Right atrium auricular region (tissue), 2 donors: Measurements from ENCODE around the gene MESD. TPM values are rescaled to one million over a fixed set of nuclear protein-coding genes. Genes with fewer than 3 reads are reported as not detected.

Experiments
- DNase-seq: peaks from one replicate; pipeline ENCODE4 v3.0.0-alpha.2; 2019; ENCODE audit warnings: low spot score
- H3K27ac ChIP-seq, 2 donors: fragments of 200-600 bp; sonication (generic); 1 replicate in 1 of 2; 2 replicates in 1 of 2; pipeline ENCODE4 v1.5.1; 2016 to 2019
- H3K27me3 ChIP-seq, 2 donors: fragments of 200-600 bp; sonication (generic); one replicate each; pipeline versions ENCODE4 v1.5.1 to v1.6.0; 2017 to 2019
- H3K36me3 ChIP-seq: fragments of 200-600 bp; sonication (generic); one replicate; pipeline ENCODE4 v1.5.1; 2016
- H3K4me1 ChIP-seq, 2 donors: fragments of 200-600 bp; sonication (generic); one replicate each; pipeline versions ENCODE4 v1.5.1 to v1.6.0; 2017 to 2019
- H3K4me3 ChIP-seq, 2 donors: fragments of 200-600 bp; sonication (generic); 1 replicate in 1 of 2; 2 replicates in 1 of 2; pipeline ENCODE4 v1.5.1; 2017 to 2019; ENCODE audit warnings: mild to moderate bottlenecking in 1 of 2, moderate library complexity in 1 of 2
- H3K9me3 ChIP-seq, 2 donors: fragments of 200-600 bp; sonication (generic); one replicate each; pipeline ENCODE4 v1.5.1; 2019
- total RNA-seq, 2 donors: library from RNA; depleted of rRNA; stranded (reverse); fragments of >200 nt; gene quantifications; one replicate each; pipeline ENCODE4 v1.1.0, GENCODE V29; 2016
- TF ChIP-seq, protein P1 (sequence below), 2 donors: fragments of 200-600 bp; sonication (generic); IDR thresholded peaks; one replicate each; pipeline ENCODE4 v1.5.1; 2019; ENCODE audit warnings: antibody characterized with exemption in 2 of 2

Gene MESD
- total RNA-seq, 2 donors from 2014 or later = 11.3 to 14.5 TPM

GRCh38 chr15:80931191-80931590 lies 58.4 kb downstream of the MESD start:
- Histone ChIP-seq H3K27me3 (no peaks in the 10 kb centered on the region), H3K4me3 (no peak overlapping the region), H3K36me3 (no peaks in the 10 kb centered on the region), H3K9me3 (no peaks in the 10 kb centered on the region), H3K4me1 (peaks cover 0 to 3% of the 10 kb centered on the region in 2 donors), H3K27ac (no peak overlapping the region)
- no peak for DNase-seq
- TF ChIP-seq, protein P1, sequence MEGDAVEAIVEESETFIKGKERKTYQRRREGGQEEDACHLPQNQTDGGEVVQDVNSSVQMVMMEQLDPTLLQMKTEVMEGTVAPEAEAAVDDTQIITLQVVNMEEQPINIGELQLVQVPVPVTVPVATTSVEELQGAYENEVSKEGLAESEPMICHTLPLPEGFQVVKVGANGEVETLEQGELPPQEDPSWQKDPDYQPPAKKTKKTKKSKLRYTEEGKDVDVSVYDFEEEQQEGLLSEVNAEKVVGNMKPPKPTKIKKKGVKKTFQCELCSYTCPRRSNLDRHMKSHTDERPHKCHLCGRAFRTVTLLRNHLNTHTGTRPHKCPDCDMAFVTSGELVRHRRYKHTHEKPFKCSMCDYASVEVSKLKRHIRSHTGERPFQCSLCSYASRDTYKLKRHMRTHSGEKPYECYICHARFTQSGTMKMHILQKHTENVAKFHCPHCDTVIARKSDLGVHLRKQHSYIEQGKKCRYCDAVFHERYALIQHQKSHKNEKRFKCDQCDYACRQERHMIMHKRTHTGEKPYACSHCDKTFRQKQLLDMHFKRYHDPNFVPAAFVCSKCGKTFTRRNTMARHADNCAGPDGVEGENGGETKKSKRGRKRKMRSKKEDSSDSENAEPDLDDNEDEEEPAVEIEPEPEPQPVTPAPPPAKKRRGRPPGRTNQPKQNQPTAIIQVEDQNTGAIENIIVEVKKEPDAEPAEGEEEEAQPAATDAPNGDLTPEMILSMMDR (IDR thresholded peaks at IDR 0.05) = no peak

- Histone ChIP-seq H3K27ac (no peak overlapping the region), H3K36me3 (no peaks in the 10 kb centered on the region), H3K9me3 (no peaks in the 10 kb centered on the region), H3K4me1 (peaks cover 0 to 3% of the 10 kb centered on the region in 2 donors), H3K27me3 (no peaks in the 10 kb centered on the region), H3K4me3 (no peak overlapping the region)
- TF ChIP-seq, protein P1 (IDR thresholded peaks at IDR 0.05) = no peak
- DNase-seq = no peak
Observed at GRCh38 chr15:80929689-80930088, 59.9 kb downstream of the MESD start.

DNA sequence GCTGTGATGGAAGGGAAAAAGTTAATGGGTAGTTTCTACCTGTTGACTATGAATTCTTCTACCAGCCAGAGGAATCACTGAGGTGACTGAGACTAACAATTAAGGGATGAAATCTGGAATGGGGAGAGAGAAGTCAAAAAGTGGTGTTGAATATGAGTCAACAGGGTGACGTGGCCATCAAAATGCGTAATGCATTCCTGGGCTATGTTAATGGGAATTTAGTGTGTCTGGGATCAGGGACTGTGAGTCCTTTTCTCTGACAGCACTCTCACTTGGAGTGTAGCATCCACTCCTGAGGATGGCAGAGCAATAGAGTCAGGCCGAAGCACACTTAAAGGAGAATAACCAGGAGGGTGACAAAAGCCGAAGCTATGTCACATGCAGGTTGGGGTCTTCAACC lies 60.4 kb downstream of the MESD start:
- no peak overlapping the region for H3K27ac ChIP-seq
- DNase-seq = no peak
- no peaks in the 10 kb centered on the region for H3K9me3 ChIP-seq
- H3K4me1 ChIP-seq = peaks cover 0 to 3% of the 10 kb centered on the region in 2 donors
- no peaks in the 10 kb centered on the region for H3K27me3 ChIP-seq
- TF ChIP-seq, protein P1 (IDR thresholded peaks at IDR 0.05) = no peak
- no peaks in the 10 kb centered on the region for H3K36me3 ChIP-seq
- no peak overlapping the region for H3K4me3 ChIP-seq

DNA sequence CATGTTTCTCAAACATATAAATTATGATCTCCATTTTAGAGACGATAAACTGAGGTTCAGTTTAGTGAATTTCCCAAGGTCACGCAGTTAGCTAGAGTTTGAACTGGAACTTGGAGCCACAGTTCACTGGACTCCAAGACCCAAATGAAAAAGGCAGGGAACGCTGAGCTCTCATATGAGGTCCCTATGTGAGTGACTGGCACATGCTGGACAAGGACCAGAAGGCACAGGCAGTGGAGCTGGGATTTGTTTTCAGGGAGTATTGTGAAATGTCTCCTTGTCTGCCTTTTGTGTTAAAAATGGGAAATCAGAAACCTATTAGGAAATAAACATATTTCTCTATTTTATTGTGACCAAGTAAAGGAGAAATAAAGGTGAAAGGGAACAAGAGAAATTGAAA lies 63.5 kb downstream of the MESD start:
- TF ChIP-seq, protein P1 (IDR thresholded peaks at IDR 0.05) = no peak
- Histone ChIP-seq H3K27me3 (no peaks in the 10 kb centered on the region), H3K4me3 (no peak overlapping the region), H3K27ac (no peak overlapping the region), H3K9me3 (no peaks in the 10 kb centered on the region), H3K36me3 (no peaks in the 10 kb centered on the region), H3K4me1 (no peaks in the 10 kb centered on the region)
- DNase-seq = no peak

GRCh38 chr15:80925597-80926059 lies 64.0 kb downstream of the MESD start:
- no peaks in the 10 kb centered on the region for H3K36me3 ChIP-seq
- H3K27ac ChIP-seq = no peak overlapping the region
- H3K4me1 ChIP-seq = no peaks in the 10 kb centered on the region
- TF ChIP-seq, protein P1 (IDR thresholded peaks at IDR 0.05) = no peak
- no peaks in the 10 kb centered on the region for H3K27me3 ChIP-seq
- no peak for DNase-seq
- H3K9me3 ChIP-seq = no peaks in the 10 kb centered on the region
- no peak overlapping the region for H3K4me3 ChIP-seq

DNA sequence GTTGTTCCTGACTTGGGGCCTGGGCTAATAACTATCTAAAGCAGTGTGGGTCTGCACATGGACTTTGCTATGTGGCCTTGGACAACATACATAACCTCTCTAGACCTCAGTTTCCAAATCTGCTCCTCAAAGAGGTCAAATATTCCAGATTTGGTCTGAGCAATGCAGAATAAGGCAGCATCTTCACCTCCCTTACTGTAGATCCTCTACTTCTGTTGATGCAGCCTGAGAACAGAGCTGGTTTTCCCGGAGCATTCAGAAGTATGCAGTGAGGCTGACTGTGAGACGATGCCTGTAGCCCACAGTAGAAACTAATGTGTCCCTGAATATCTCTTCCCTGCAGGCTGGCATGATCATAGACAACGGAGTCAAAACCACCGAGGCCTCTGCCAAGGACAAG lies 65.3 kb downstream of the MESD start:
- H3K27ac ChIP-seq = no peak overlapping the region
- no peak overlapping the region for H3K4me3 ChIP-seq
- no peaks in the 10 kb centered on the region for H3K9me3 ChIP-seq
- H3K4me1 ChIP-seq = no peaks in the 10 kb centered on the region
- no peak for DNase-seq
- TF ChIP-seq, protein P1 (IDR thresholded peaks at IDR 0.05) = no peak
- no peaks in the 10 kb centered on the region for H3K27me3 ChIP-seq
- no peaks in the 10 kb centered on the region for H3K36me3 ChIP-seq
